HEK293 (cell line): ENCODE measurements around the gene HOXB1.

ENCODE experiments used
- ATF2 ChIP-seq: fragments of 450-650 bp; formaldehyde crosslinking; IDR thresholded peaks from 2 replicates; pipeline ENCODE4 v1.5.1; 2016; ENCODE audit warnings: missing biosample characterization, missing genetic modification characterization, low read depth
- BCL11B ChIP-seq: fragments of 450-650 bp; formaldehyde crosslinking; IDR thresholded peaks from 2 replicates; pipeline ENCODE4 v1.5.1; 2016; ENCODE audit warnings: low read depth, missing biosample characterization, missing genetic modification characterization
- ELK4 ChIP-seq: IDR thresholded peaks from 2 replicates; pipeline ENCODE4 v1.6.1; 2011; ENCODE audit warnings: mild to moderate bottlenecking, low read depth, low read length, borderline replicate concordance
- OSR2 ChIP-seq: fragments of 450-650 bp; formaldehyde crosslinking; IDR thresholded peaks from 2 replicates; pipeline ENCODE4 v1.5.1; 2016; ENCODE audit warnings: missing biosample characterization, missing genetic modification characterization
- PRDM6 ChIP-seq: fragments of 450-650 bp; formaldehyde crosslinking; IDR thresholded peaks from 2 replicates; pipeline ENCODE4 v1.5.1; 2017; ENCODE audit warnings: missing biosample characterization, missing genetic modification characterization
- REST ChIP-seq: fragments of 450-650 bp; formaldehyde crosslinking; IDR thresholded peaks from 2 replicates; pipeline ENCODE4 v1.5.1; 2016; ENCODE audit warnings: missing biosample characterization, missing genetic modification characterization
- ZBTB10 ChIP-seq: fragments of 450-650 bp; formaldehyde crosslinking; IDR thresholded peaks from 2 replicates; pipeline ENCODE4 v1.5.1; 2016; ENCODE audit warnings: missing biosample characterization, missing genetic modification characterization
- ZNF155 ChIP-seq: fragments of 450-650 bp; formaldehyde crosslinking; IDR thresholded peaks from 2 replicates; pipeline ENCODE4 v1.5.1; 2016; ENCODE audit warnings: missing biosample characterization, missing genetic modification characterization
- ZNF24 ChIP-seq: fragments of 450-650 bp; formaldehyde crosslinking; IDR thresholded peaks from 2 replicates; pipeline ENCODE4 v1.5.1; 2016; ENCODE audit warnings: missing biosample characterization, missing genetic modification characterization
- ZNF518A ChIP-seq: fragments of 450-650 bp; formaldehyde crosslinking; conservative IDR thresholded peaks from 2 replicates; pipeline ENCODE4 v1.5.1; 2016; ENCODE audit warnings: low read depth, missing biosample characterization, missing genetic modification characterization
- ZNF596 ChIP-seq: fragments of 450-650 bp; IDR thresholded peaks from 2 replicates; pipeline ENCODE4 v1.5.0; 2018; ENCODE audit warnings: missing biosample characterization, mild to moderate bottlenecking, missing genetic modification characterization, moderate library complexity
- ZNF610 ChIP-seq: fragments of 450-650 bp; formaldehyde crosslinking; IDR thresholded peaks from 2 replicates; pipeline ENCODE4 v1.5.1; 2016; ENCODE audit warnings: missing biosample characterization, missing genetic modification characterization, borderline replicate concordance
- ZNF704 ChIP-seq: fragments of 450-650 bp; formaldehyde crosslinking; IDR thresholded peaks from 2 replicates; pipeline ENCODE4 v1.5.1; 2016; ENCODE audit warnings: missing biosample characterization, missing genetic modification characterization
- ZNF792 ChIP-seq: fragments of 450-650 bp; formaldehyde crosslinking; IDR thresholded peaks from 2 replicates; pipeline ENCODE4 v1.5.1; 2016; ENCODE audit warnings: missing biosample characterization, missing genetic modification characterization

HOXB1 gene

GRCh38 chr17:48545022-48545375 is 14.2 kb upstream of the HOXB1 start, which contains the start of gene HOXB2 (continued):
- TF ChIP-seq ZBTB10 (tag by site-specific recombination) = no peak
- no peak for TF ChIP-seq ATF2 (tag by site-specific recombination)
- no peak for TF ChIP-seq ZNF155
- TF ChIP-seq ZNF792 (tag by site-specific recombination) = no peak
- TF ChIP-seq PRDM6 (tag by site-specific recombination) = 0 out of 2 replicates have a peak, but pooled peaks have one; percentile 43
- TF ChIP-seq ZNF704 (tag by site-specific recombination) = no peak
- no peak for TF ChIP-seq ZNF610 (tag by site-specific recombination)
- TF ChIP-seq ELK4 = no peak
- peak; percentile 87 for TF ChIP-seq ZNF596
- no peak for TF ChIP-seq ZNF24 (tag by site-specific recombination)
- no peak for TF ChIP-seq OSR2 (tag by site-specific recombination)
- no peak for TF ChIP-seq REST
- TF ChIP-seq BCL11B (tag by site-specific recombination) = no peak
- TF ChIP-seq ZNF518A (tag by site-specific recombination) = no peak
